SK-N-SH (cell line): ENCODE data around the gene MACROH2A2. TPM values are rescaled to one million over a fixed set of nuclear protein-coding genes. Genes with fewer than 3 reads are reported as not detected.
"Not testable (repeated sequence)": the region's sequence is repeated elsewhere in the genome, so short reads cannot be mapped to it uniquely, and the experiment has no call there.

Source experiments
- CTCF ChIA-PET: fragments of 300-600, 350-600 bp; formaldehyde crosslinking; extraction: SDS; loops from one replicate; lab custom pipeline; 2021; lab: Yijun Ruan, JAX
- POLR2A ChIA-PET: fragments of 350-600 bp; sonication (Branson Sonifier 250); formaldehyde crosslinking; extraction: SDS; loops from one replicate; lab custom pipeline; 2020; ENCODE audit warnings: antibody characterized with exemption, inconsistent platforms; lab: Yijun Ruan, JAX
- DNase-seq: peaks from one replicate; pipeline ENCODE4 v3.0.0; 2012
- H2AFZ ChIP-seq: fragments of 200-600 bp; sonication (generic); 2 replicates; pipeline ENCODE4 v1.8.1; 2016; ENCODE audit warnings: antibody characterized with exemption, mild to moderate bottlenecking, low read depth
- H3F3A ChIP-seq: fragments of 200-600 bp; sonication (generic); replicated peaks from 2 replicates; pipeline ENCODE3; 2016; ENCODE audit warnings: antibody characterized with exemption, mild to moderate bottlenecking; ENCODE audit not compliant: insufficient read depth
- H3K27ac ChIP-seq, 2 experiments: fragments of 200-500 bp in 1 of 2; fragments of 200-600 bp in 1 of 2; sonication (Bioruptor generic) in 1 of 2; sonication (generic), shearing (Covaris generic) in 1 of 2; 2 replicates each; pipeline versions ENCODE4 v1.5.1 to v1.6.1; 2014 to 2016; ENCODE audit warnings: low read depth in 2 of 2, inconsistent platforms in 1 of 2, low read length in 1 of 2, mild to moderate bottlenecking in 1 of 2, mixed read lengths in 1 of 2
- H3K27me3 ChIP-seq: fragments of 200-600 bp; sonication (generic), shearing (Covaris generic); 2 replicates; pipeline ENCODE4 v1.6.1; 2016; ENCODE audit warnings: mixed run types; ENCODE audit not compliant: insufficient read depth
- H3K36me3 ChIP-seq, 2 experiments: fragments of 200-500 bp in 1 of 2; fragments of 200-600 bp in 1 of 2; sonication (Bioruptor generic) in 1 of 2; sonication (generic) in 1 of 2; replicated peaks in 1 of 2; 2 replicates each; pipeline versions ENCODE3 to v1.5.1; 2014 to 2016; ENCODE audit warnings: low read length in 1 of 2, mild to moderate bottlenecking in 1 of 2; ENCODE audit not compliant: insufficient read depth in 2 of 2, control insufficient read depth in 1 of 2
- H3K4me1 ChIP-seq, 2 experiments: fragments of 200-500 bp in 1 of 2; fragments of 200-600 bp in 1 of 2; sonication (Bioruptor generic) in 1 of 2; sonication (generic), shearing (Covaris generic) in 1 of 2; 2 replicates each; pipeline versions ENCODE4 v1.5.1 to v1.6.1; 2014 to 2016; ENCODE audit warnings: low read depth in 1 of 2, low read length in 1 of 2, mixed run types in 1 of 2; ENCODE audit not compliant: insufficient read depth in 2 of 2, control insufficient read depth in 1 of 2
- H3K4me2 ChIP-seq: fragments of 200-600 bp; sonication (generic), shearing (Covaris generic); 2 replicates; pipeline ENCODE4 v1.6.1; 2017; ENCODE audit warnings: mixed run types
- H3K4me3 ChIP-seq, 2 experiments: fragments of 200-500 bp in 1 of 2; fragments of 200-600 bp in 1 of 2; sonication (Bioruptor generic) in 1 of 2; sonication (generic), shearing (Covaris generic) in 1 of 2; 2 replicates each; pipeline versions ENCODE4 v1.5.1 to v1.8.1; 2014 to 2016; ENCODE audit warnings: low read depth in 2 of 2, inconsistent platforms in 1 of 2, low read length in 1 of 2, mild to moderate bottlenecking in 1 of 2, mixed read lengths in 1 of 2, moderate library complexity in 1 of 2
- H3K79me2 ChIP-seq: fragments of 200-600 bp; sonication (generic); 2 replicates; pipeline ENCODE4 v1.8.1; 2017; ENCODE audit warnings: mild to moderate bottlenecking; ENCODE audit not compliant: insufficient read depth
- H3K9ac ChIP-seq: fragments of 200-600 bp; sonication (generic); 2 replicates; pipeline ENCODE4 v1.6.1; 2017; ENCODE audit warnings: mixed run types
- H3K9me2 ChIP-seq: fragments of 200-600 bp; sonication (generic); 2 replicates; pipeline ENCODE4 v1.6.1; 2017; ENCODE audit warnings: mixed run types
- H3K9me3 ChIP-seq: fragments of 200-600 bp; sonication (generic); 2 replicates; pipeline ENCODE4 v1.6.1; 2017; ENCODE audit warnings: mixed run types, mild to moderate bottlenecking, moderate library complexity
- H4K20me1 ChIP-seq: fragments of 200-600 bp; sonication (generic); 2 replicates; pipeline ENCODE4 v1.6.1; 2017; ENCODE audit warnings: mild to moderate bottlenecking, mixed run types; ENCODE audit not compliant: insufficient read depth
- ELF1 ChIP-seq: IDR thresholded peaks from 2 replicates; pipeline ENCODE4 v1.4.0; 2012
- EP300 ChIP-seq, 2 experiments: IDR thresholded peaks; 2 replicates each; pipeline versions ENCODE4 v1.4.0 to v1.6.1; 2012; ENCODE audit warnings: borderline replicate concordance in 1 of 2, low read depth in 1 of 2, low read length in 1 of 2
- EZH2phosphoT487 ChIP-seq: fragments of 200-600 bp; sonication (generic); IDR thresholded peaks from 2 replicates; pipeline ENCODE4 v1.6.1; 2017; ENCODE audit warnings: low read depth, mixed run types, mild to moderate bottlenecking, antibody characterized with exemption, moderate library complexity, borderline replicate concordance
- MAX ChIP-seq: IDR thresholded peaks from 2 replicates; pipeline ENCODE4 v1.4.0; 2012; ENCODE audit warnings: low read depth
- NFIC ChIP-seq: IDR thresholded peaks from 2 replicates; pipeline ENCODE4 v1.4.0; 2012; ENCODE audit warnings: borderline replicate concordance
- PBX3 ChIP-seq: IDR thresholded peaks from 2 replicates; pipeline ENCODE4; 2012
- POLR2AphosphoS5 ChIP-seq: IDR thresholded peaks from 2 replicates; pipeline ENCODE4 v1.6.1; 2012; ENCODE audit warnings: low read depth, low read length
- RAD21 ChIP-seq: IDR thresholded peaks from 2 replicates; pipeline ENCODE4 v1.6.1; 2012; ENCODE audit warnings: mild to moderate bottlenecking, low read length
- REST ChIP-seq: IDR thresholded peaks from 2 replicates; pipeline ENCODE4 v1.6.1; 2012; ENCODE audit warnings: mild to moderate bottlenecking, low read depth, low read length, moderate library complexity
- RFX5 ChIP-seq: IDR thresholded peaks from 2 replicates; pipeline ENCODE4 v1.6.1; 2012; ENCODE audit warnings: mild to moderate bottlenecking, improper control_type of control experiment, low read length
- RXRA ChIP-seq: IDR thresholded peaks from 2 replicates; pipeline ENCODE4 v1.4.0; 2012; ENCODE audit warnings: low read depth, mild to moderate bottlenecking, borderline replicate concordance
- TAF1 ChIP-seq: IDR thresholded peaks from 2 replicates; pipeline ENCODE4 v1.6.1; 2012; ENCODE audit warnings: low read depth, mild to moderate bottlenecking, low read length, moderate library complexity, borderline replicate concordance
- TCF12 ChIP-seq: IDR thresholded peaks from 2 replicates; pipeline ENCODE4 v1.4.0; 2012
- USF2 ChIP-seq: fragments of 150-350 bp; IDR thresholded peaks from 2 replicates; pipeline ENCODE4 v1.6.1; 2017; ENCODE audit warnings: antibody characterized with exemption, low read length, low read depth, borderline replicate concordance
- WGBS: methylation state at CpG from one replicate; pipeline ENCODE4 v1.1.6; 2017; ENCODE audit warnings: low lambda C conversion rate; 5-methylcytosine and 5-hydroxymethylcytosine counted together
- polyA plus RNA-seq, 3 experiments: library from polyadenylated mRNA; depleted of rRNA; stranded (reverse); fragments of >200 nt; gene quantifications; 2 replicates each; pipeline ENCODE4 v1.2.3, GENCODE V29; 2012

Gene MACROH2A2
- polyA plus RNA-seq, 1 of the 3 experiments (the other 2 are of a cell fraction), result 28.9 TPM

GRCh38 chr10:70078937-70079336 is 26.3 kb downstream of the MACROH2A2 start:
- WGBS, result 99% methylated on average over 7 of the region's 7 CpGs

GRCh38 chr10:70080789-70081188 is 28.1 kb downstream of the MACROH2A2 start:
- H3K27me3 ChIP-seq, H3K9me2 ChIP-seq, H3K36me3 ChIP-seq, H3K9me3 ChIP-seq, DNase-seq, H2AFZ ChIP-seq, H3F3A ChIP-seq, H3K4me3 ChIP-seq, POLR2A ChIA-PET, H4K20me1 ChIP-seq, H3K4me1 ChIP-seq, H3K9ac ChIP-seq, H3K27ac ChIP-seq, H3K4me2 ChIP-seq, H3K79me2 ChIP-seq: not testable (repeated sequence)
- CTCF ChIA-PET, result interaction anchor here (0.5 to 1.7 kb wide), 4 partner anchors 22 to 123 kb away, joined by 3 to 6 read pairs (median 4); no protein-coding TSS in a partner anchor
- WGBS, result 98% methylated on average over 2 of the region's 2 CpGs

More at GRCh38 chr10:70078937-70079336, 26.3 kb downstream of the MACROH2A2 start:
- H4K20me1 ChIP-seq, result 0 out of 2 replicates have a peak, but pooled peaks cover 6% of the 10 kb centered on the region
- no peak overlapping the region for H2AFZ ChIP-seq
- no peak for DNase-seq
- H3K27ac ChIP-seq, result no peak overlapping the region
- no peaks in the 10 kb centered on the region for H3K79me2 ChIP-seq
- H3F3A ChIP-seq, result no peaks in the 10 kb centered on the region
- TF ChIP-seq RXRA, result no peak
- no peak for TF ChIP-seq RFX5
- TF ChIP-seq POLR2AphosphoS5, result no peak
- TF ChIP-seq ELF1, result no peak
- no peak for TF ChIP-seq EP300 (IDR thresholded peaks at IDR 0.05; ENCODE audit: borderline replicate concordance in 1 of 2, low read depth in 1 of 2, low read length in 1 of 2)
- TF ChIP-seq NFIC, result no peak
- TF ChIP-seq PBX3, result no peak
- TF ChIP-seq REST, result no peak
- TF ChIP-seq USF2, result no peak
- TF ChIP-seq TAF1, result no peak
- TF ChIP-seq TCF12, result no peak
- TF ChIP-seq EZH2phosphoT487, result no peak
- no peak for TF ChIP-seq RAD21
- TF ChIP-seq MAX, result no peak
- CTCF ChIA-PET, result interaction anchor here (1.7 kb wide), 1 partner anchor 37 kb away, joined by 7 read pairs; no protein-coding TSS in a partner anchor
- peaks cover 0 to 2% of the 10 kb centered on the region in 2 experiments for H3K36me3 ChIP-seq
- no peak overlapping the region for H3K4me2 ChIP-seq
- no peak overlapping the region for H3K9ac ChIP-seq
- no peaks in the 10 kb centered on the region for H3K9me3 ChIP-seq
- H3K4me3 ChIP-seq, result no peak overlapping the region
- POLR2A ChIA-PET, result no interaction called here
- H3K27me3 ChIP-seq, result no peaks in the 10 kb centered on the region
- no peaks in the 10 kb centered on the region for H3K9me2 ChIP-seq
- peaks cover 0 to 4% of the 10 kb centered on the region in 2 experiments; a peak in 1 of 4 replicates for H3K4me1 ChIP-seq
